ENCODE results near the gene ESPN.

The ESPN gene

GRCh38 chr1:6460301-6461050 lies 35.9 kb downstream of the ESPN start:
- DNase-seq: no peak
- in situ Hi-C loops (cut with MboI; ENCODE audit: low pct_unique_long_range_greater_than_20kb, low sequenced_read_pairs): no loop called here

- in situ Hi-C loops (cut with MboI; ENCODE audit: low pct_unique_long_range_greater_than_20kb, low sequenced_read_pairs): no loop called here
Measured at GRCh38 chr1:6461051-6461530, 36.5 kb downstream of the ESPN start.

GRCh38 chr1:6461538-6462411 lies 37.2 kb downstream of the ESPN start:
- no peak for DNase-seq
- in situ Hi-C loops (cut with MboI; ENCODE audit: low pct_unique_long_range_greater_than_20kb, low sequenced_read_pairs): no loop called here

More at GRCh38 chr1:6461051-6461530, 36.5 kb downstream of the ESPN start:
- no peak for DNase-seq

DNA sequence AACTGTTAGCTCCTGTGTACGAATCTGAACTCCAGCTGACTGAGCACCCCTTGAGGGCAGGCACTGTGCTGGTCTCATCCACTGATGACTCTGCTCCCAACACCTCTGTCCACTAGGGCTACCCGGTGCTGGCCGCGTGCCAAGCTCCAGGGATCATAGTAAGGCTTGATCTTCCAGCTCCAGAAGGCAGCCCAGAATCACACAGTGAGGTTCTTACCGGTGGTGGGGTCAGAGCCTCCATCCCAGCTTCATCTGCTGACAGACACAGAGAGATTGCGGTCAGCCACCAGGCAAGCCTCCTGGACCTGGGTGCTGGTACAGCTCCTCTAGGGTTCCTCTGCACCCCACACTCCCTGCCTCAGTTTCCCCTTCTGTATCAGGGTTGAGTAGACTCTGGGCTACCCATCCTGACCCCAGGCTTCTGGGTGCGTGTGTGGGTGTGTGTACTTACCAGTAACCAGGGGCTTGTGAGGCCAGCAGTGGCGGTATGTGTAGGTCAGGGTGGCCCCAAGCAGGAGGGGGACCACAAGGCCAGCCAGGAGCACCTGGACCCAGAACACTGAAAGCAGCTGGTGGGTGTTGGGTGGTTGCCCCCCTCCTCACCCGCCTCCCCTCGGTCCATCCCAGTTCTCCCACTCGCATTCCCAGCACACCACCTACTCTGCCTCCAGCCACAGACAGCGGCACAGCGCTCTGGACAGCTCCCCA lies 38.0 kb downstream of the ESPN start:
- in situ Hi-C loops (cut with MboI; ENCODE audit: low pct_unique_long_range_greater_than_20kb, low sequenced_read_pairs): no loop called here
- DNase-seq: no peak

DNA sequence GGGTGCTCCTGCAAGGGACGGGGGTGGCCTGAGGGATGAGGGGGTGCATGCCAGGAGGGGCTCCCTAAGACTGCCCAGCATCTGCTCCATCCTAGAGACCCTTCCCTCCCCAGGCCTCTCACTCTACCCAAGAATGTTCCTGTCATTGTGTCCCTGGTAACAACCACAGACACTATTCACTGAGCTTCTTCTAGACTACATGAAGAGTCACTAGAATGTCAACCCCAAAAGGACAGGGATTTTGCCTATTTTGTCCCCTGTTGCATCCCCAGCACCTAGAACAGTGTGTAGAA lies 38.5 kb downstream of the ESPN start:
- no peak for DNase-seq
- in situ Hi-C loops (cut with MboI; ENCODE audit: low pct_unique_long_range_greater_than_20kb, low sequenced_read_pairs): no loop called here

GRCh38 chr1:6464514-6464836 lies 39.9 kb downstream of the ESPN start:
- in situ Hi-C loops (cut with MboI; ENCODE audit: low pct_unique_long_range_greater_than_20kb, low sequenced_read_pairs): no loop called here
- no peak for DNase-seq

DNA sequence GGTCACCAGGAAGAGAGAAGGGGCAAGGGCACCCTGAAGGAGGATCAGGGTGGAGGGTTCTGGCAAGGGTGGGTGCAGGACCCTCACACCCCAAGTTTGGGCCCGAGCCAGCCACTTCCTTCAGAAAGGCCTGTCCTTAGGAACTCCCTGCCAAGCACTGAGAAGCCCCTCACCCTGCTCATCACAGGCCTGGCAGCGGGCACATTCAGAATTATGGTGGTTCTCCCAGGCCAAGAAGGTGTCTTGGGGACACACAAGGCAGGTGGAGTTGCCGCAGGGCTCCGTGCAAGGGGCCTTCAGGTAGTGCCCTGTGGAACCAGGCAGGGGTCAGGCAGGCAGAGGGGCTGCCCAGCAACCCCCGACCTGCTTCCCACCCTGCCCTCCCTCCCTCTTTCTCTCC lies 40.3 kb downstream of the ESPN start:
- in situ Hi-C loops (cut with MboI; ENCODE audit: low pct_unique_long_range_greater_than_20kb, low sequenced_read_pairs): no loop called here
- no peak for DNase-seq

DNA sequence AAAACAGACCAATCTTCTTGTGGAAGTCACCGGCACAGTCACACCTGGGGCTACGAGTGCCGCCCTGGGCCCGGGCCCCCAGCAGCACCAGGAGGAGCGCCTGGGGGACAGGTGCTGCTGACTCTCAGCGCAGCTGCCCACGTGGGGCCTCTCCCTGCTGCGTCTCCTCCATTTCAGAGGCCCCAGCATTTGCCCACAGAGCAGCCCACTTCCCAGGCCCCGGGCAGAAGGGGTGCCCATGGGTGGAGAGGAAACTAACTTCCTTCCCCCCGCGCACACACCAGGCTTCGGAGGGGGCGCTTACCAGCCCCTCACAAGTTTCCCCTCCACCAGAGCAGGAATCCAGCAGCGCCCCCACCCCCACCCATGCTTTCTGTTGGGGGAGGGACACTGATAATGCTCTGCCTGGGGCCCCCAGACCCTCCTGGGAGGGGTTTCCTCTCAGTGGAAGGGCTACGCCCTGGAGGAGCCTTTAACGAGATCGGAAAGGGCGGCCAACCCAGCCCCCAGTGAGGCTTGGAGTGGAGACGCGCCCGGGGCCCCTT lies 41.0 kb downstream of the ESPN start:
- no peak for DNase-seq
- in situ Hi-C loops (cut with MboI; ENCODE audit: low pct_unique_long_range_greater_than_20kb, low sequenced_read_pairs): no loop called here

DNA sequence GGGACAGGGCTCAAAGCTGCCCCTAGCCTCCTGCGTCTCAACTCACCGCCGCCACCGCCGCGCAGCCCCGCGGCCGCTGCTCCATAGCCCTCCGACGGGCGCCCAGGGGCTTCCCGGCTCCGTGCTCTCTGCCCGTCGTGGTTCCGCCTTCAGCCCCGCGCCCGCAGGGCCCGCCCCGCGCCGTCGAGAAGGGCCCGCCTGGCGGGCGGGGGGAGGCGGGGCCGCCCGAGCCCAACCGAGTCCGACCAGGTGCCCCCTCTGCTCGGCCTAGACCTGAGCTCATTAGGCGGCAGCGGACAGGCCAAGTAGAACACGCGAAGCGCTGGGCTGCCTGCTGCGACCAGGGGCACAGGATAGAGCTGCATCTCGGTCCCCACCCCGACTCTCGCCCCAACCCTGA lies 41.4 kb downstream of the ESPN start, which contains the start of gene TNFRSF25:
TSS of gene TNFRSF25 (minus strand) at position 151 of the 400 bp plus-strand sequence. CDS start at position 85, 66 bp downstream.
- DNase-seq: no peak
- in situ Hi-C loops (cut with MboI; ENCODE audit: low pct_unique_long_range_greater_than_20kb, low sequenced_read_pairs): no loop called here

DNA sequence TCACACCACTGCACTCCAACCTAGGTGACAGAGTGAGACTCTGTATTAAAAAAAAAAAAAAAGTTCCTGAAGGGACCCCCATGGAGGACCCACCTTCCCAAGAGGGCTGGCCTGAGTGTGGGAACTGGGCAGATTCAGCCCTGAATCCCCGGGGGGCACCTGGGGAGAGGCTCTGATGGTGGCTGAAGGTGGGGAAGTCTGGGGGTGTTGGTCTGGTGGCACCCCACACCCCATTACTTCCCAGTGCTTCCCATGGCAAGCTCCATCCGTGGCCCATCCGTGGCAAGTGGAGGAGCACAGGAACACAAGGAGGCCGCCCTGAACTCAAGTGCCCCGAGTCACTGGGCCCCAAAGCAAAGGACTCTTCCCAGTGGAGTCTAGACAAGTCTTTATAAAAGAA lies 42.2 kb downstream of the ESPN start:
- DNase-seq: no peak
- in situ Hi-C loops (cut with MboI; ENCODE audit: low pct_unique_long_range_greater_than_20kb, low sequenced_read_pairs): no loop called here

- in situ Hi-C loops (cut with MboI; ENCODE audit: low pct_unique_long_range_greater_than_20kb, low sequenced_read_pairs): no loop called here
- DNase-seq: no peak
Measured at GRCh38 chr1:6467224-6467623, 42.6 kb downstream of the ESPN start.

GRCh38 chr1:6467744-6468688 lies 43.4 kb downstream of the ESPN start:
- DNase-seq: no peak
- in situ Hi-C loops (cut with MboI; ENCODE audit: low pct_unique_long_range_greater_than_20kb, low sequenced_read_pairs): no loop called here

- in situ Hi-C loops (cut with MboI; ENCODE audit: low pct_unique_long_range_greater_than_20kb, low sequenced_read_pairs): no loop called here
Measured at GRCh38 chr1:6468729-6469461, 44.3 kb downstream of the ESPN start.

DNA sequence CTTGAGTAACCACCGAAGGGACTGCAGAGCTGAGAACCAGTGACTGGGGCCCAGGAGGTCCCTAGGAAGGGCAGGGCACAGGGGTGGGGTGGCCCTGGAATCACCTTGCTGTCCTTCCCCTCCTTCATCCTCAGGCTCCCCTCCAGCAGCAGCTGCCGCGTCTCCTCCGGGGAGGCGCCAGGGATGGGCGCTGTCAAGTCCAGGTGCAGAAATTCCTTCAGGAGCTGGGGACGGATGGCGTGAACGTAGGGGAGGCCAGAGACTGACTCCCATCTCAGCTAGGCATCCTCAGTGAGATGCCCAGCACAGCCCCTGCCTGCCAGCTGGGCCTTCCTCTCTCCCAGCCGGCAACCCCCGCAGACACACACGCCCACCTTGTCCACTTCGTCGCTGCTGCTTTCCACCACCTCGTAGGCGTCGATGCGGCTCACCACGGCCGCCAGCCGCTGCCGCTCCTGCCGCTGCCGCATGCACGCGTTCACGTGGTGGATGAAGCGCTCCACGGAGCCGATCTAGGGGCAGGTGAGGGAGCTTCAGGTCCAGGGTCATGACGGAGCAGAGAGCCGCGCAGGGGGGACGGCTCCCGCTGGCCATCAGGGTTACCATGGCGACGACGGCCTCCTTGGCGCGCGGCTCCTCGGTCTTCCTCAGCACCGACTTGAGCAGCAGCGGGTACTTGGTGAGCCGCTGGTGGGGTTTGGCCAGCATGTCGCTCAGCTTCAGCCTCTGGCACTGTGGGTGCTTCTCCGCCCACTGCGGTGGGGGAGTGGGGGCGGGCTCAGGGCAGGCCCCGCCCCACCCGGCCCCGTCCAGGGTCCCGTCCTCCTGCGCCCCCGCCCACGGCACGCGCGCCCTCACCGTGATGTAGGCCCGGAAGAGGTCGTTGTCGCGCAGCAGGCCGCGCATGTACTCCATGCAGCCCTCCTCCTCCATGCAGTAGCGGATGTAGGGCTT lies 45.8 kb downstream of the ESPN start:
- no peak for DNase-seq
- in situ Hi-C loops (cut with MboI; ENCODE audit: low pct_unique_long_range_greater_than_20kb, low sequenced_read_pairs): no loop called here

More at GRCh38 chr1:6468729-6469461, 44.3 kb downstream of the ESPN start:
- DNase-seq: no peak

GRCh38 chr1:6471086-6471969 lies 46.8 kb downstream of the ESPN start:
- in situ Hi-C loops (cut with MboI; ENCODE audit: low pct_unique_long_range_greater_than_20kb, low sequenced_read_pairs): no loop called here
- no peak for DNase-seq

DNA sequence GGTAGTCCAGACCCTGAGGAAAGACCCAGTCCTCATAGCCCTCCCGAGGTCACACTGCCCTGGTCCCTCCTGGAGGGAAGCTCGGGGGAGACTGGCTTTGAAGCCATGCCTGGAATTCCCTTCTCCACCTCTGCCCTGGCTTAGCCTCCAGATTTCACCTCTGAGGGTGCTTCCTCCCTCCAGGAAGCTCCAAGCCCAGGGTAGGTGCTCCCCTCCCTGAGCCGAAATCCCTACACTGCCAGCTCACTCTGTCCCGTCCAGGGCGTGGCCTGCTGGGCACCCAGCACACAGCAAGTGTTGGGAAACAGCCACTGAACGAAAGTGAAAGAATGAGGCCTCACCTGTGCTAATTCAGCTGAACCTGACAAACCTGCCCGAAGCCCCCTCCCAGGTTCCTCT lies 47.4 kb downstream of the ESPN start:
- DNase-seq: no peak
- in situ Hi-C loops (cut with MboI; ENCODE audit: low pct_unique_long_range_greater_than_20kb, low sequenced_read_pairs): no loop called here
